G401.6 (cell line): ENCODE measurements around the gene PRSS2.

Experiments
- FAIRE-seq: peaks from 2 replicates; lab custom pipeline; 2012; peaks lifted over from hg19 to GRCh38; lab: Jason Lieb, UNC

Gene PRSS2

DNA sequence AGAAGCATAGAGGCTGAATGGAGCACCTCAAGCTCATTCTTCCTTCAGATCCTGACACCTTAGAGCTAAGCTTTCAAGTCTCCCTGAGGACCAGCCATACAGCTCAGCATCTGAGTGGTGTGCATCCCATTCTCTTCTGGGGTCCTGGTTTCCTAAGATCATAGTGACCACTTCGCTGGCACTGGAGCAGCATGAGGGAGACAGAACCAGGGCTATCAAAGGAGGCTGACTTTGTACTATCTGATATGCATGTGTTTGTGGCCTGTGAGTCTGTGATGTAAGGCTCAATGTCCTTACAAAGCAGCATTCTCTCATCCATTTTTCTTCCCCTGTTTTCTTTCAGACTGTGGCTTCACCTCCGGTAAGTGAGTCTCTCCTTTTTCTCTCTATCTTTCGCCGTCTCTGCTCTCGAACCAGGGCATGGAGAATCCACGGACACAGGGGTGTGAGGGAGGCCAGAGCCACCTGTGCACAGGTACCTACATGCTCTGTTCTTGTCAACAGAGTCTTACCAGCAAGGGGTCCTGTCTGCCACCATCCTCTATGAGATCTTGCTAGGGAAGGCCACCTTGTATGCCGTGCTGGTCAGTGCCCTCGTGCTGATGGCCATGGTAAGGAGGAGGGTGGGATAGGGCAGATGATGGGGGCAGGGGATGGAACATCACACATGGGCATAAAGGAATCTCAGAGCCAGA is 31.0 kb downstream of the PRSS2 start:
- no peak for FAIRE-seq

DNA sequence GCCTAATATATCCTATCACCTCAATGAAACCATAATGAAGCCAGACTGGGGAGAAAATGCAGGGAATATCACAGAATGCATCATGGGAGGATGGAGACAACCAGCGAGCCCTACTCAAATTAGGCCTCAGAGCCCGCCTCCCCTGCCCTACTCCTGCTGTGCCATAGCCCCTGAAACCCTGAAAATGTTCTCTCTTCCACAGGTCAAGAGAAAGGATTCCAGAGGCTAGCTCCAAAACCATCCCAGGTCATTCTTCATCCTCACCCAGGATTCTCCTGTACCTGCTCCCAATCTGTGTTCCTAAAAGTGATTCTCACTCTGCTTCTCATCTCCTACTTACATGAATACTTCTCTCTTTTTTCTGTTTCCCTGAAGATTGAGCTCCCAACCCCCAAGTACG is 31.5 kb downstream of the PRSS2 start:
- no peak for FAIRE-seq

DNA sequence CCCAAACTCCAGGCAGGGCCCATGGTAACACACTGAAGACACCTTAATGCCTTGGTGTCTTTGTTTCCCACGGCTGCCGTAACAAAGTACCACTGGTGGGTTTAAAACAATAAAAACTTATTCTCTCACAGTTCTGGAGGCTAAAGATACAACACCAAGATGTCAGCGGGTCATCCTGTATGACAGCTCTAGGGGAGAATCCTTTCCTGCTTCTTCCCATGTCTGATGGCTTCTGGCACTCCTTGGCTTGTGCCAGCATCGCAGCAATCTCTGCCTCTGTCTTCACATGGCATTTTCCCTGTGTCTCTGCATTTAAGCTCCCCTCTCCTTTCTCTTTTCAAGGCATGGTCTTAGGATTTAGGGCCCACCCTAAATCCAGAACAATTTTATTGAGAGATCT is 33.1 kb downstream of the PRSS2 start:
- no peak for FAIRE-seq

DNA sequence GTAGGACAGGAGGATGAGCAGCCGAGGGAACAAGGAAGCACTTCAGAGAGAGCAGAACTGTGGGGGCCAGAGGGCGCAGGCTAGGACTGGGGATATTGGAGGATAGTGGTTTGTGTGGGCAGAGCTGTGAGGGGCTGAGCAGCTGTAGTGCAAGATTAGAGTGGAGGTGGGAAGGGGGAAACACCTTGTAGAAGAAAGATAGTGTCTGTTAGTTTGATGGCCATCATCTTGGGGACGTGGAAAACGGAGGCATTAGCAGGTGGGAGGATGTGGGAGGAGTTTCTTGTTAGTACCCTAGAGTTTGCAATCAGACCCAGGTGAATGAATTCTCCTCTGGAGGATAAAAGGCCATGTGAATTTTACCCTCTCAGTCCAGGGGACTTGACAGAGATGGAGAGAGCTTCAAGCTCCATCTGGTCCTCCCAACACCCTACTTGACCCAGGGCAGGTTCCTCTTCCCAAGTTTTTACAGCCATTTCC is 34.0 kb downstream of the PRSS2 start:
- FAIRE-seq = no peak

DNA sequence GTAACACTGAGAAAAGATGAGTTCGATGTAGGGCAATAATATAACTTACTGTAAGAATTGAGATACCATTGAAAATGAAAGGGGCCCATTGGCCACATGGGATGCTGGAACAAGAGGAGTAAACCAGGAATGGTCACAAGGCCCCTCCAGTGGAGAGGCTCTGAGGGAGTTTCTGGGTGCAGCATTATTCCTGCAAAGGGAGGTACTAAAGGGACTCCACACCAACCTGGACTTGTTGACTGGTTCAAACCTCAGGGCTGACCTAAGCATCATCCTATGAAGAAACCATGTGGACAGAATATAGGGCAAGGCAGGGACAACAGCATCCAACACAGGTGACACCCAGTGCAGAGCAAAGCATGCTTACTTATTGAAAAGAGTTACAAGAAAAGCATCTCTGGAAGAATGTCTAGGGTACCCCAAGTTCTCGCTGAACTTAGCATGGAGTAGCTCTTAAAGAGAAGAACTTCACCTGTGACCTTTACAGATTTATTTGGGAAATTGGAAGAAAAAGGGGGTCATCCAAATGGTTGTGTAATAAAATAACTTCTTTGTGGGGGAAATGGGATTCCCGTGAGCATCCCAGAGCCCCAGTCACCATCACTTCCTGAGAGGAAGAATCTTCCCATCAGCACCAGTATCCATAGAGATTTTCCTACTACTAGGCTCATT is 34.7 kb downstream of the PRSS2 start:
- FAIRE-seq = no peak

DNA sequence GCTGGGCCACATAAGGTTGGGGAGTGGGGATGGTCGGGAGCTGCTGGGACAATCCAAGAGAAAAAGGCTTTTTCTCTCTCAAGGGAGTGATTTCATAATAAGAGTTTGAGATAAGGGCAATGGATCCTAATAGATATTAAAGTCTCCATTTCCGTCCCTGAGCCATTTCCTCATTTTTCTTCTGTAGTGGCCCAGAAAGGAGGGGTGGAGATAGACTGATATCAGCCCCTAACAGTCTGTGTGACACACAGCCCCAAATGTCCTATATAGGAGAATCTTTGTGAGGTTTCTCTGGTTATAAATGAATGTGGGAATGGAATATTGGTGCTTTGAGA is 35.2 kb downstream of the PRSS2 start:
- FAIRE-seq = no peak

DNA sequence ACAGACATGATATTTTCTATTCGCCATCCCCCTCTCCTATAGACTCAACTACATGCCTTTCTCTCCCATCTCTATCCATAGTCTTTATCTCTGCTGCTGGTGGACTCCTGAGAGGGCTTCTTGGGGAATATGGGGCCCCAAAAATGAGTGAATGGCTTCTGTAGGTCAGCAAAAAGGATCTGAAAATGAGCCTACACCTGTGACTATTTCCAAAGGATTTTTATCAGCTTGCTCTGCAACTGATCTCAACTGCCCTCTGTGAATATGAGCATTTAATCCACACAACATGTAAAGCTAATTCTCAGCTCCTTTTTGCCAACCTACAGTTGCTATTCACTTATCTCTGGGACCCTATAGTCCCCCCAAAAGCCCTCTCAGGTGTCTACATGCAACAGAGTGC is 36.2 kb downstream of the PRSS2 start:
- no peak for FAIRE-seq

DNA sequence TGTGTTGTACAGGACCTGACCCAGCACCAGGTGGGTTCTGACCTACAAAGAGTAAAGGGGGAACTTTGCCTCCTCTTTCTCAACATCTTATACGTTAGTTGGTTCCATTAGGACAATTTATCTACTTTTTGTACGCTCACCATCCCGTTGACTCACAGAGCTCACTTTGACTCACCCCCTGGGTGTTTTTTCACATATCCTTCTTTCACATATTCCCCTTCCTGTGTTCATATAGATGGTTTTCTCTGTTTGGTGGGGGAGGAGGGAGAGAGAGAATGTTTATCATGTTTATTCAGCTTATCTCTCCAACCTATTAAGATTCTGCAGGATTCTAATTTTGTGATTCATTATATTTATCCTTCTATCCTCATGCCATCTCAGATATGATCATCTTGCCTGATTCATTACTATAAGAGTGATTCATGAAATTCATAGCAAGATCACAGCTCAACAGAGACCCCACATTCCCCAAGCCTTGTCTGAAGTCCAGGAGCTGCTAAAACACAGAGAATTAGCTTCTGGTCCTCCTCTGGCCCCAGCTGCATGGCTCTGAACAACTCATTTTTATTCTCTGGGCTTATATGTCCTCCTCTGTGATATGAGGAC is 37.2 kb downstream of the PRSS2 start:
- FAIRE-seq = no peak

DNA sequence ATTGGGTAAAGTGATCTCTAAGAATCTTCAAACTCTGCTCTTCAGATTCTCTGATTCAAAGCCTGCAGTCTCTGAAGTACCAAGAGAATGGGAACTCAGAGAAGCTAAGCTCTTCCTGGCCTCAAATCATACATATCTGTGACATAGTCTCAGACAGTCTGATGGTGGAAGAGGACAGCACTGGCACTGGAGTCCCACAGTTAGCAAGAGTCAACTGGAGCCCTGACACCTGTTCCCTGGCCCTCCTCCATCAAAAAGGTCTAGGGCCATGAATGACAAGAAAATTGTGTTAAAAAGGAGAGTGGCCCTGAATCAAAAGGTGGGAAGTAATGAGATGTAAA is 37.7 kb downstream of the PRSS2 start:
- no peak for FAIRE-seq

DNA sequence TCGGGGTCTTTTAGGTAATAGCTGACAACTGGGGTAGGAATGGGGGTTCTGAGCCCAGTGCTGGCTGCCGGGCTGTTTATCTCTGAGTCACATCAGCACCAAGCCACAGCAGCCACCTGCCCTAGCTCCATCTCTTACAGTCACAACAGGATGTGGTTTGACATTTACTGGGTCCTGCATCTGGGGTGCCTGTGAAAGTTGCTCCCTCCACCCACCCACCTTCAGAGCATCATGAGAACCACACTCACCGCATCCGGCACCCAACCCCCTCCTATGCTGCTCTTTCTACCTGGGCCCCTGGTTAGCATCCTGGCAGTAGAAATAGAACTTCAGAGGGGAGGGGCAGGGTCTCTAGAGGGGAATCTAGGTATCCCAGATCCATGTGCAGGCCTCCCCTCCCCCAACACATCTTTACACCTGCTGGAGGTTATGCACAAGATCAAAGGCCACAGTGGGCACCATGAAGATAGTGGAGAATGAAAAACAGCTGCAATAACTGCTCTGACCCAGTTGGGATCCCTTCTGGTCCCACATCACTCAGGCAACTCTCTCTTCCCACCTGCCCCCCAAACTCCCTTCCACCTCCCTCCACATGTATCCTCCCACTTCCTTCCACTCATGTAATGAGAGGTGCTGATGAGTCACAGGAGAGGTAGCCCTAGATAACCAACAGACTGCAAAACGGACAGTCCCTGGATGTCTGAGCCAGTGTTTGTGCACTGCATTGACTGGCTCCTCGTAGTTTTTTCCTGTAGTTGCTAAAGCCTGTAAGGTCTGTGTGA is 38.2 kb downstream of the PRSS2 start:
- no peak for FAIRE-seq

DNA sequence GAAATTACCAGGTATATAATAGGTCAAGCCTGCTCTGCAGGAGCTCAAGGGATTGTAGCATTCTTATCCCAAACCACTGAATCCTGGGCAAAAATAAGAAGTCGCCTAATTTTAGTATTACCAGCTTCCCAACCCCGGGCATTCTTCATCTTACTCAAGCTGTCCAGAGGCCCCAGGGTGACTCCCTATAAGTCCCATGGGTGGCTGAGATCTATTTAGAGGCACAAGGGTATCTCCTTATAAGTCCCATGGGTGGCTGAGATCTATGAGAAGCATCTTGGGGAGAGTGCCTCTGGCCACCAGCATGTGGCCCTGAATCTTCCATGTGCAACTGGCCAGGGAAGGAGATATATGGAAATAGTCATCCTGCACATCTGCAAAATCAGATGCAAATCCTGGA is 38.9 kb downstream of the PRSS2 start:
- FAIRE-seq = no peak

DNA sequence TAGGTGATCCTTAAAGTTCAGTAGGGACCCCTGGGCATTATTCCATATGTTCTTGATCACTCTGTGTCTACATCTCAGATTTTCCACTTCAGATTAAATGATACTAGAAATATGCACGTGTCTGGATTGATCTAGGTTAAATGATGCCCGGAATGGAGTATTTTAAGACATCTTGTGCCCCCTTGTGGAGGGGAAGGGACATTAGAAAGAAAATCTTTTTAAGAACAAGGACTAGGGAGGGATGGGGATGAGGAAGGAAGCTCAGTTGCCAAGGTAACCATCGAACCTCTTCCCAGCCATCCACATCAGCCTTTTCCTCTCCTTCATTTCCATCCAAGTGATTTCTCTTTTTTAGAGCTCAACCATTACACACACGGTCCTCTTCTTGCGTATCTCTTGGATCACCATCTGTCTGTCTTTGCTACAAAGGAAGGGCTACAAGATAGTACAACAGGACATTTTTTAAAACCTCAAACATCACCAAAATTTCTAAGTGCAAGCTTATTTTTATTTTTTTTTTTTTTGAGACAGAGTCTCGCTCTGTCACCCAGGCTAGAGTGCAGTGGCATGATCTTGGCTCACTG is 40.5 kb downstream of the PRSS2 start:
- no peak for FAIRE-seq

DNA sequence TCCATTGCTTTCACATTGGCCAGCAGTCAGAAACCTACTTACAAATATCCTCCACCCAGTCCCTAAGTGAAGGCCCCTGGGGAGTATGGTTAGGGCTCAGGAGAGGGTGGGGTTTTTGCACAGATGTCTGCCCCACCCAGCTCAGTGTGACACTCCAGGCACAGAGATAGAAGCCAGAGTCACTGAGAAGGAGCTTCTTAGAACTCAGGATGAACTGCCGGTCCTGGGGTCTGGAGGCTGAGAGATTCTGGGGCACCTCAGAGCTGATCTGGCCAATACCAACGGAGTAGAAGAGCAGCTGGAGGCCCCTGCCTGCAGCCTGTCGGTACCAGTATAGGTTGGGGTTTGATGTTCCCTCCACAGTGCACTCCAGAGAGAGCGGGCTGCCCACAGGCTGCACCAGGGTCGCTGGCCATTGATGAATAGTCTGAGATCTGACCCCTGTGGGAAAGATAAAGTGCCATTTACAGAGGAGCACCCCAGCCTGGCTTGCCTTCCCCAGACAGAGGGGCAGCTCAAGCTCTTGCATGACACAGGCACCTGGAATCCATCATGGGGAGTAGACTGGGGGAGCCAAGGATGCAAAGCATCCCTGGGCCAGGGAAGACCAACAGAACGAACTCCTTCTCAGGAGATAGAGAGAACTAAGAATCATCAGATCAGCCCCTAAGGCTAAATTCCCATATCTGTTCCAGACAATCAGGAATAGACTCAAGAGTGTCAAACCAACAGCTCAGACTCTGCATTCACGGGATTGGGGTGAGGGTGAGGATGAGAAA is 41.9 kb downstream of the PRSS2 start:
- no peak for FAIRE-seq

DNA sequence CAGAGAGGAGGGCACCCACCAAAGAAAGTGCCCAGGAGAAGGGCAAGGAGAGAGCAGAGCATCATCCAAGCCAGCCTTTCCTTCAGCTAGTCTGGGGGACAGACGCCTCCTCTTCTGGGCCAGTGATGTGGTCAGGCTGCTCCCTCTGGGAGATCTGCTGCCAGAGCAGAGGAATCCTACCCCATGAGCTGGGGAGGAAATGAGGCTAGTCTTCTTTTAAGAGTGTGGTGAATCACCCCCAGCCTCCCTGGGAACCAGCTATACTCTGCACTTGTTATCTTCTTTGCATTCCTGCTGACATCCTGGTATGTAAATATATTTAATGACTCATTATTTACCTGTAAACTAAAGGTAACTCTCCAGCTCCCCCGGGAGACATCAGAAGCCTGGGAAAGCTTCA is 42.5 kb downstream of the PRSS2 start:
- FAIRE-seq = no peak

DNA sequence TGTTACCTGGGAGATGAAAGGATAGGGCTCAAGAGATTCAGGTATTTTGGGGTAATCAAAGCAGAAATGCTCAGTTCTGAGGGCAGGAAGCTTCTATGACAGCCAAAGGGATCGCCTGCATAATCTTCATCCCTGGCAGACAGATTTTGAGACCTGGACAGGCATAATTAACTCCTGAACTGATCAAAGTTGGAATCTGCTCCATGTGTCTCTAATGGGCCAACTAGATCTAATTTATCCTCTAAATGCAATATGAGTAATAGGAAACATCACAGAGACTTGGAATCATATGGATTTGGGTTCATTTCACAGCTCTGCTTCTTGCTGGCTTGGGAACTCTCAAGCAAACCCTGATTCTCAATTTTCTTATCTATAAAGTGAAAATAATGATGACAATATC is 42.9 kb downstream of the PRSS2 start:
- FAIRE-seq = no peak

DNA sequence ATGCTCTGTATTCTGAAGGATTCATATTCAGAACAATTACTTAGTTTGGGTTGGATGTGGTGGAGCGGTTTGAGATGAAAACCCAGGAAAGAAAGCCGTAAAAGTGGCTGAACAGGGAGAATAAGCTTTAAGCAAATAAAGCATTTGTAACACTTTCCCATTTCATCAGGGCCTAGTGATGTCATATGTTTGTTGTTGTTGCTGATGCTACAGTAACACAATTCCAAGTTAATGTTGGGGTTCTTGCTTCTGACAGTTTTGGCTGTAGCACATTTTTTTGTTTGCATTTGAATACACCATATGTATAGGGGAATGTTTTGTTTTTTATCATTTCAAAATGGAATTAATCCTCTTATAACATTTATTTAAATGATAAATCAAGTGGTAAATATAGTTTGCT is 43.7 kb downstream of the PRSS2 start:
- FAIRE-seq = no peak

DNA sequence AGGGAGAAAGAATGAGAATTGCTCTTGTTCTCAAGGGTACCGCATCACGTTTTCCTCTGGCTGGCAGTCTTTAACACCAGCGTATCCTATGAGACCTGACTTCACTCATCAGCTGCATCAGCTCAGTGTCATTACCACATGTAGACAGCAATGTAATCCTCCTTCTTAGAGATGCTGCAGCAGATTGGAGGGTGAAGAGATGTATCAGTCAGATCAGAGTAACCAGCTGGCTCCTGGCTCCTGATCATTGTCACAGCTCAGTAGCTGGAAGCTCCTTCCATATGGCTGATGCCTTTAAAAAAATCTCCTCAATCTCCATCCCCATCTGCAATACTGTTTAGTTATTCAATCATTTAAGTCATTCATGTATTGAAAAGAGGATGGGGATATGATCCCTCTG is 44.4 kb downstream of the PRSS2 start:
- FAIRE-seq = no peak

DNA sequence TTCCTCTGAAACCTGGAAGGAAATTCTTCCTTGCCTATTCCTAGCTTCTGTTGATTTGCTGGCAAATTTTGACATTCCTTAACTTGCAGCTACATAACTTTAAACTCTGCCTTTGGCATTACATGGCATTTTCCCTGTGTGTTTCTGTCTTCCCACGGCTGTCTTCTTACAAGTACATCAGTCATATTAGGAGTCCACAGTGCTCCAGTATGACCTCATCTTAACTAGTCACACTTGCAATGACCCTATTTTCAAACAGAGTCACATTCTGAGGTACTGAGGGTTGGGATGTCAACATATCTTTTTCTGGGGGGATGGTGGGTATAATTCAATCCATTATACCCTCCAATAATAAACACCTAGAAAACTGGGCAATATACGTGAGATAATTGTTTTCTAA is 46.7 kb downstream of the PRSS2 start:
- no peak for FAIRE-seq

DNA sequence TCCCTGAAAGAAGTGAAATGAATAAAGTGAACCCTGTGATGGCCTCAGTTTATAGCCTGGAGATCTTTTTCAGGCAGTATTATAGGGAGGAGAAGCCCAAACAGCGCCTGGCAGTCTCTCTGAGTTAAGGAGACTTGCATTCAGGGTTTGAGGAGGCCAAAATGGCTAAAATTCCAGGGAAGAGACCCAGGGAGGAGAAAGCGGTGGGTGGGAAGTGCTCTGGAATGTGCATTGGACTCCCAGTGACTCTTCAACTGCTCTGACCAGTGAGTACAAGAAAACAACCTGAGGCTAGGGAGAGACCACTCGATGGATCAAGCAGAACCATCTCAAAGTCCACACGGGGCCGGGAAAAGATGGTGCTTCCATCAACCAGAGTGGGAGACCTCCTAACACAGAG is 48.8 kb downstream of the PRSS2 start:
- no peak for FAIRE-seq

DNA sequence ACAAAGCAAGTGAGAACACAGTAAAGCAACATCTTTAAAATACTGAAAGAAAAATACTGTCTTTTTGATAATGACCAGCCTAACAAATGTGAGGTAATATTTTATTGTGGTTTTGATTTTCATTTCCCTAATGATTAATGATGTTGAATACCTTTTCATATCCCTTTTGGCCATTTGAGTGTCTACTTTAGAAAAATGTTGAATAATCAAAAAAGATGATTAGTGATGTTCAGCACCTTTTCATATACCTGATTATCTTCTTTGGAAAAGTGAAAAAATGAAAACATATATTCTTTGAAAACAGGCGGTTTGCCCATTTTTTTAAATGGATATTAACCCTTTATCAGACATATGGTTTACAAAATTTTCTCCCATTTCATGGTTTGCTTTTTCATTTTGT is 51.9 kb downstream of the PRSS2 start:
- FAIRE-seq = no peak
